ENCODE results near the gene RAD52.

DNA sequence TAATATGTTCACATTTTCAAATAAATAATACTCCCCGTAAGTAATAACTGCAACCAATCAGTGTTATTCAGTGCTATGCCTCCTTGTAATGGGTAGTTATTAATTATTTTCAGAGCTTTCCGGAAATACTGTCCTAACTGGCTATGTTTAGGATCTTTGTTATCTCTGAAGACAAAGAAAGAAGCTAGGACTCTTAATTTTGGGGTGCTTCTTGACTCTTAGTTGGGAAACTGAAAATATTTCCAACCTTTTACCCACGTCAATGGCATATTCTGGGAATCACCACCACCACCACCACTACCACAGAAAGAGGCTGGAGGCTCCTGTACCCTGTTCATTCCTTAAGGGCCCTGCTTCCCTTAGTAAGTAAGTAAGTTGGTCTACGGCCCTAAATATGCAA lies 39.1 kb downstream of the RAD52 start:
- TF ChIP-seq, protein P1, sequence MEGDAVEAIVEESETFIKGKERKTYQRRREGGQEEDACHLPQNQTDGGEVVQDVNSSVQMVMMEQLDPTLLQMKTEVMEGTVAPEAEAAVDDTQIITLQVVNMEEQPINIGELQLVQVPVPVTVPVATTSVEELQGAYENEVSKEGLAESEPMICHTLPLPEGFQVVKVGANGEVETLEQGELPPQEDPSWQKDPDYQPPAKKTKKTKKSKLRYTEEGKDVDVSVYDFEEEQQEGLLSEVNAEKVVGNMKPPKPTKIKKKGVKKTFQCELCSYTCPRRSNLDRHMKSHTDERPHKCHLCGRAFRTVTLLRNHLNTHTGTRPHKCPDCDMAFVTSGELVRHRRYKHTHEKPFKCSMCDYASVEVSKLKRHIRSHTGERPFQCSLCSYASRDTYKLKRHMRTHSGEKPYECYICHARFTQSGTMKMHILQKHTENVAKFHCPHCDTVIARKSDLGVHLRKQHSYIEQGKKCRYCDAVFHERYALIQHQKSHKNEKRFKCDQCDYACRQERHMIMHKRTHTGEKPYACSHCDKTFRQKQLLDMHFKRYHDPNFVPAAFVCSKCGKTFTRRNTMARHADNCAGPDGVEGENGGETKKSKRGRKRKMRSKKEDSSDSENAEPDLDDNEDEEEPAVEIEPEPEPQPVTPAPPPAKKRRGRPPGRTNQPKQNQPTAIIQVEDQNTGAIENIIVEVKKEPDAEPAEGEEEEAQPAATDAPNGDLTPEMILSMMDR (IDR thresholded peaks at IDR 0.05; ENCODE audit: insufficient read depth, low read length), result no peak
- no peak for TF ChIP-seq POLR2AphosphoS5 (IDR thresholded peaks at IDR 0.05; ENCODE audit: low read depth)

Measured in HL-60 (cell line).